Testis (tissue), 2 donors: Measurements from ENCODE around the gene NEO1.

Source experiments
- CTCF ChIP-seq, 3 experiments: fragments of 450-650 bp in 2 of 3; fragments of 200-600 bp in 1 of 3; sonication (generic) in 1 of 3; IDR thresholded peaks; one replicate each; pipeline ENCODE4 v1.5.1; 2016 to 2019; ENCODE audit warnings: antibody characterized with exemption in 3 of 3, mild to moderate bottlenecking in 2 of 3, moderate library complexity in 1 of 3
- POLR2A ChIP-seq: fragments of 450-650 bp; IDR thresholded peaks from one replicate; pipeline ENCODE4 v1.6.1; 2017; ENCODE audit warnings: antibody characterized with exemption, mild to moderate bottlenecking, moderate library complexity

- TF ChIP-seq POLR2A (no peak), CTCF (IDR thresholded peaks at IDR 0.05) (no peak)
Measured at GRCh38 chr15:73338606-73339374, 286.5 kb downstream of the NEO1 start.
